Islet of Langerhans (tissue), 1 donor: ENCODE data around the gene NKD2.
"Not testable (repeated sequence)": the region's sequence is repeated elsewhere in the genome, so short reads cannot be mapped to it uniquely, and the experiment has no call there.

Experiments
- FAIRE-seq: peaks from one replicate; lab custom pipeline; 2011; peaks lifted over from hg19 to GRCh38; lab: Jason Lieb, UNC

The NKD2 gene

DNA sequence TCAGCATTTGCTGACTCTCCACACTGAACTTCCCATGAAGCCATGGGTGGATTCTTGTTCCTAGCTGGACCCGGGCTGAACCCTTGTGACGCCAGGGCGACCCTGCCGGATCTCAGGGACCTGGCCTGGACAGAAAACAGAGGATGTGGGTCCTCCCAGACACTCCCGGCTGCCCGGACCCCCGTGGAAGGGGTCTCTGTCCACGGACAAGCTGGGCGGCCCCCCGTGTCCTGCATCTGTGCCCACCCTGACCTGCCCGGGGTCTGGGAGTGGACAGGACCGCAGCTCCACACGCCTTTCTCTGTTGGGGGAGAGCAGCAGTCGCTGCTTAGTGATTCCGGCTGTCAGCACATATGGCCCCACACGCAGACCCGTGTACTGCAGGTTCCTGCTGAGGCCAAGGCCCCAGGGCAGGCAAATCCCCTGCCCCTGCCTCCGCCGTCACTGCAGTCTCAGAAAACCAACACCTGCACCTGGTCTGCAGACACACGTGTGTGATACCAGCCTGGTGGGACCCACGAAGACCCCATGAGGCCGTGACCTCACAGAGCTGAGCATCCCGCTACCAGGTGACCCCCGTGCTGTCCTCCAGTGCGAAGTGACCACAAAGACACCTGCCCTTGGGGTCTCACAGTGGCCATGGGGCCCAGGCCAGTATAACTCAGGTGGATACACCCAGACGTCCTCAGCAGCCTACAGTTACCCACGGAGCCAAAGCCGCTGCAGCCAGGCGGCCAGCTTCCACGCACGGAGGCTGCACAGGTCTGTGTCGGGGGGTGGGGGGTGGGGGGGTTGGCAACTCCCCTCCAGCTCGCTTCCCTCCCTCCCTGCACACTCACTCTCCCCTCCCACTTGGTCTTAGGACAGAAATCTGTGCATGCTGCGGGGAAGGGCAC is 50.6 kb downstream of the NKD2 start:
- FAIRE-seq, result no peak

DNA sequence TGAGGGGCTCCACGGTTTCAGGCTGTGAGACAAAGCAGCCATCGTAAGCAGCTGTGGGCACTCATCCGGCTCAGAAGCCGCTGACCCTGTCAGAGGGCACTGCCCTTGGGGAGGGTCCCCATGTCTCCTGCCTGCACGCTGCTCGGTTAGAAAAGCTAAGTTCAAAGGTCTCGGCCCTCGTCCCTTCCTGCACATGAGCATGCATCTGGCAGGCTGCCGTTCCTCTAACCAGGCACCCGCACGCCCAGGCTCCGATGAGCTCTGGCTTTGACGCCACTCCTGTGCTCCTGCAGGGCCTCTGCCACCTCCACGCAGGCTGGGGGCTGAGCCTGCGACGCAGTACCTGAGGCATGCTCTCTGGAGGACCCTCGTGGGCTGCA is 51.3 kb downstream of the NKD2 start:
- FAIRE-seq, result no peak

DNA sequence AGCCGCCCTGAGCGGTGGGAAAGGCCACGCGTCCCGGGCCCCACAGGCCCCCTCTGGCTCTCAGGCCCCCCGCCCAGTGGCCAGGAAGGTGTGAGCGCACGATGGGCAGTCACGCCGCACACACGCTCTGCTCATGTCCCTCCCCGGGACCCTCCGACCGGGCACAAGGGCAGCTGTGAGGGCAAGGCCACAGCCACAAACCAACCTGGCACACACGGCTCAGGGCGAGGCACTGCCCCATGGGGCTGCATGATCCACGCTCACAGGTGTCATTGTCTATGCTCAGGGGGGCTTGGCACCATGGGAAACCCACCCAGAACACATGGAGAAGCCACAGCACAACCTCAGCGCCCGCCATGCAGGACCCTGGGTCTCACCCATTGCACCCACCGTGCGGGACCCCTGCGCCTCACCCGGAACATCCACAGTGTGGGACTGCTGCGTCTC is 52.0 kb downstream of the NKD2 start:
- no peak for FAIRE-seq

DNA sequence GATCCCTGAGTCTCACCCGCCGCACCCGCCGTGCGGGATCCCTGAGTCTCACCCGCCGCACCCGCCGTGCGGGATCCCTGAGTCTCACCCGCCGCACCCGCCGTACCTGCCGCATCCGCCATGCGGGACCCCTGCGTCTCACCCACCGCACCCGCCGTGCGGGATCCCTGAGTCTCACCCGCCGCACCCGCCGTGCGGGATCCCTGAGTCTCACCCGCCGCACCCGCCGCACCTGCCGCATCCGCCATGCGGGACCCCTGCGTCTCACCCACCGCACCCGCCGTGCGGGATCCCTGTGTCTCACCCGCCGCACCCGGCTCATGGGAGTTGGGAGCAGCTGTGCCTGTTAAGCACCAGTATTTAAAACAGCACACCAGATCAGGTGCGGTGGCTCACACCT is 52.7 kb downstream of the NKD2 start:
- not testable (repeated sequence) for FAIRE-seq

DNA sequence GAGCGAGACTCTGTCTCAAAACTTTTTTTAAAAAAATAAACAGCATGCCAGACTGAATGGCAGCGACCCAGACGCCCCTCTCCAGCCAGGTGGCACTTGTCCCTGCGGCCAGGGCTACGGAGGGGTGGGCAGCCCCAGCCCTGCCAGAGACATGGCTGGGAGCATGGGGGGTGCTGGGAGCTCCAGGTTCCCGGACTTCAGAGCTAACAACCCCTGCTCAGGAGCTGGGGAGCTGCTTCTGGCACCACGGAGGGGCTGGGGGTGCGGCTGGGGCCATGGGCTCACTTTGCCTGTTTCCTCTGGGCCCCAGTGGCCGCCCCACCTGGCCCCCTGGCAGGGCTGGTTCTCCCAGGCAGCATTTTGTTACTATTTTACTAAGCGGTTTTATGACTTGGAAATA is 53.3 kb downstream of the NKD2 start:
- FAIRE-seq, result no peak

DNA sequence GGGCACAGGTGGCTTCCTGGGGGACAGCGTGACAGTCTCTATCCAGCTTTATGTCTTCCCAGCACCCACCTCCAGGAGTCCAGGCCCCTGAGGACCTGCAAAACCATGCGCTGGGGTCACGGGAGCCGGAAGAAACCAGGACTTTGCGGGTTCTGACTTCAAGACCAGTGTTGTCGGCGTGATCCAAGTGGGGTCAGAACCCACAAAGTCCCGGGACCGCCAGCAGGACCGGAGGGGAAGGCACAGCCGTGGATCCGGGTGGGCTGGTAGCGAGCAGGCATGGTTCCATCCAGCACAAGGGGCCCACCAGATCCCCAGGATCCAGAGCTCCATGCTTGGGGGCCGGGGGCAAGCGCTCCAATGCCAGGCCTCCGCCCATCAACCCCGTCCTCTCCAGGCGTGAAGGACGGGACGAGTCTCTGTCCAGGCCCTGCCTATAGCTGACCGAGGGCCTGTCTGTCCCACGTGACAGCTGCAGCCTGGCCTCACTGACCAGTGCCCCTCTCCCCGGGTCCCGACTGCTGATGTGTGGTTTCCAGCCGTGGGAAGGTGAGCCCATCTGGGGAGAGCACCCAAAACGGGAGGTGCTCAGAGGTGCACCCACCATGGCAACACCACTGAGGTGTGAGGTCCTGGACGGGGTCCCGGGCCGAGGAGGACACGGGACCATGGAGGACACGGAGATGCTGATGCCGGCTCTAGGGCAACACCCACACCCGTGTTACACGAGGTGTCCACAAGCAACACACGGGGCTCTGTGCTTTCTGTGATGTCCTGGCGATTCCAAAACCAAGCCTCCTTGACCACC is 54.4 kb downstream of the NKD2 start:
- no peak for FAIRE-seq

DNA sequence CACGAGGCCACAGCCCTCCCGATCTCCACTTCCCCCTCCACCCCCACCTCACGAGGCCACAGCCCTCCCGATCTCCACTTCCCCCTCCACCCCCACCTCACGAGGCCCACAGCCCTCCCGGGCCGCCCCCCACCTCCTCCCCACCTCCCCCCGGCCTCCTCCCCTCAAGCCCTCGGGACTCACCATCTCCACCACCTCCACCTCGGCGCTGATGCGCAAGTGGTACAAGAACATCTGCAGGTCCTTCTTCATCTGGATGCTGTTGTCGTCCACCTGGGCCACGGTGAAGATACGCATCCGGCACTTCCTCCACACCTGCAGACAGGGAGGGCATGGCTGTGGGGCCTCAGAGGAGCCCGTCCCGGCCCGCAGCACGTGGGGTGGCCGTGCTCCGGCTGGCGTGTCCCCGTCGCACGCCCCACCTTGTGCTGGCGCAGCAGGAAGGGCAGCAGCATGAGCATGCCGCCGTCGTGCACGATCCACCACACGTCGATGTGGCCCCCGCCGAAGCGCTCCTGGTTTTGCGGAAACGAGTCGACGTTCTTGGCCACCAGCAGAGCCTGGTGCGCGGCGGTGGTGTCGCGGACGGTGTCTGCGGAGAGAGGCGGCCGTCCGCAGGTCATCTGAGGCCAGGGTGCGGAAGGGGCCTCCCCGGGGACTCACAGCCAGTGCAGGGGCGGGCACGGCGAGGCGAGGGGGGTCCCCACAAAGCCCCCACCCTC is 55.2 kb downstream of the NKD2 start:
- FAIRE-seq, result no peak

DNA sequence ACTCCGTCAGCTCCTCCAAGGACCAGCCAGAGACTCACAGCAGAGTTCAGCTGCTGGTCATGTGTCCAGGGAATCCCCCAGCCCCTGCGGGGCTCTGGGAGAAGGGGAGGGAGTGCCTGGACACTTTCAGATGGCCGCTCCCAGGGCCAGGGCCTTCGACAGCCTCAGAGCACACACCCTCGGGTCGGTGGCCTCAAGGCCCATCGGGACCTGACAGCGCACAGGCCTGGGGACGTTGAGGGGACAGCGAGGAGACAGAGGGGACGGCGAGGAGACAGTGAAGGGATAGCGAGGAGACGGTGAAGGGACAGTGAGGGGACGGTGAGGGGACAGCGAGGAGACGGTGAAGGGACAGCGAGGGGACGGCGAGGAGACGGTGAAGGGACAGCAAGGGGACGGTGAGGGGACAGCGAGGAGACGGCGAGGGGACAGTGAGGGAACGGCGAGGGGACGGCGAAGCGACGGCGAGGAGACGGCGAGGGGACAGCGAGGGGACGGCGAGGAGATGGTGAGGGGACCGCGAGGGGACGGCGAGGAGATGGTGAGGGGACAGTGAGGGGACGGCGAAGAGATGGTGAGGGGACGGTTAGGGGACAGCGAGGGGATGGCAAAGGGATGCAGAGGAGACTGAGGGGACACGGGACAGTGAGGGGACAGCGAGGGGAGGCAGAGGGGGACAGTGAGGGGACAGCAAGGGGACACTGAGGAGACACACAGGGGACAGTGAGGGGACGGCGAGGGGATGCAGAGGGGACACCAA is 56.0 kb downstream of the NKD2 start:
- no peak for FAIRE-seq

DNA sequence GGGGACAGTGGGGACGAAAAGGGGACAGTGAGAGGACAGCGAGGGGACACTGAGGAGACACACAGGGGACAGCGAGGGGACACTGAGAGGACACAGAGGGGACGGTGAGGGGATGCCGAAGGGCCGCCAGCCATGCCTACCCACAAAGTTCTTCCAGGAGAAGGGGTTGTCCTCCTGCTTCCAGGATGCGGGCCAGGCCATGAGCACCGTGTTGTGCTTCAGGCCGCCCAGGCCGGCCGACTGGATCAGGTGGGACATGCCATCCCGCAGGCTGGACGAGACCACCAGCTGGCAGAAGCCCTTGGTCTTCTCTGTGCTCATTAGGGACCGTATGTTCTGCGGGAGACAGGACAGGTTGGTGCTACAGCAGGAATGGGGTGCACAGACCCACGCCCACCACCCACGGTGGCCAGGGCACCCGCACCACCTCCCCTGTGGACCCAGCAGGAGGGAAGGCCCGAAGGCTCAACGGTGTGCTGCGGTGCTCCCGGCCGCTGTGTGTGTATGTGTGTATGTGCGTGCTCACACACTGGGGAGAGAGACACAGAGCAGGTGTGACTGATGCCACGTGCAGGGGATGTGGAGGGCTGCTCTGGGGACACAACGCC is 56.6 kb downstream of the NKD2 start:
- FAIRE-seq, result no peak

DNA sequence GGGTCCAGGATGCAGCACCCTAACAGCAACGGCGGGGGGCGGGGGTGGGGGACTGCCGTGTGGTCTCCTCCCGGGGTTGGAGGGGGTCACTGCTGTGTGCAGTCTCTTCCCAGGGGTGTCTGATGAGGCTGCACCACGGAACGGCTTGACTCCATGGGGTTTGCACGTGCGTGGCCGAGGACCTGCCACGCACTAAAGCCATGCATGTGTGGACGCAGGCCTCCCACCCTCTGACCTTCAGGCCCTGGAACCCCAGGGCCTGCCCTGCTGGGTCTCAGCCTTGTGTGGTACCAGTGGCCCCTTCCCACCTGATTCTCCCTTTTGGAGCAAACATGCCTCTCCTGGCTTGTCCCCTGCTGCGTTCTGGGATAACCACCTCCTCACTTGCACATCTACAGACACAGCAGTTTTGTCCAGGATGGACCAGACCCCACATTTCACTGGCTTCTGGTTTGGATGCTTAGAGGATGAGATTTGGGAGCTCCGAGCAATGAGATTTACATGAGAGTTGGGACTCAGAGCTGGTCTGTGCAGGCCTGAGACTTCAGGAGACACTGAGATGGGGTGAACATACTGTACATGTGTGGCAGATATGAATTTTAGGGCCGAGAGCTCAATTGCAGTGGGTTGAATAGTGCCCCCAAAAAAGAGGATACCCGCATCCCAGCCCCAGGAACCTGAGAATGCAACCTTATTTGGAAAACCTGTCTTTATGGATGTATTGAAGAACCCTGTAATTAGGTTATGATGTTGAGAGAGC is 57.5 kb downstream of the NKD2 start:
- FAIRE-seq, result no peak

DNA sequence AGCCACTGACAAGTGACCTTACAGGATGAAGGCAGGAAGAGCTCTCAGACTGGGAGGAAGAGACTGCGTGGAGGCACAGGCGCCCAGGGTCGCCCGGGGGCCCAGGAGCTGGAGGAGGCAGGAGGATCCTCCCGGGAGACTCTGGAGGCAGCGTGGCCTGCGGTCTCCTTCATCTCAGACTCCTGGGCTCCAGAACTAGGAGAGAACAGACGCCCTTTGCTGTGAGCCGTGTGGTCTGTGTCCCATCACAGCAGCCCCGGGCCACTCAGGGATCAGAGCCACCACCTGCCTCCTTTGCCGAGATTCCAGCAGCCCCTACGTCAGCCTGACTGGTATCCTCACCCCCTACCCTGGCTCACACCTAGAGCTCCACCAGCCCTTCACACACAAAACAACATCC is 58.1 kb downstream of the NKD2 start:
- FAIRE-seq, result no peak

DNA sequence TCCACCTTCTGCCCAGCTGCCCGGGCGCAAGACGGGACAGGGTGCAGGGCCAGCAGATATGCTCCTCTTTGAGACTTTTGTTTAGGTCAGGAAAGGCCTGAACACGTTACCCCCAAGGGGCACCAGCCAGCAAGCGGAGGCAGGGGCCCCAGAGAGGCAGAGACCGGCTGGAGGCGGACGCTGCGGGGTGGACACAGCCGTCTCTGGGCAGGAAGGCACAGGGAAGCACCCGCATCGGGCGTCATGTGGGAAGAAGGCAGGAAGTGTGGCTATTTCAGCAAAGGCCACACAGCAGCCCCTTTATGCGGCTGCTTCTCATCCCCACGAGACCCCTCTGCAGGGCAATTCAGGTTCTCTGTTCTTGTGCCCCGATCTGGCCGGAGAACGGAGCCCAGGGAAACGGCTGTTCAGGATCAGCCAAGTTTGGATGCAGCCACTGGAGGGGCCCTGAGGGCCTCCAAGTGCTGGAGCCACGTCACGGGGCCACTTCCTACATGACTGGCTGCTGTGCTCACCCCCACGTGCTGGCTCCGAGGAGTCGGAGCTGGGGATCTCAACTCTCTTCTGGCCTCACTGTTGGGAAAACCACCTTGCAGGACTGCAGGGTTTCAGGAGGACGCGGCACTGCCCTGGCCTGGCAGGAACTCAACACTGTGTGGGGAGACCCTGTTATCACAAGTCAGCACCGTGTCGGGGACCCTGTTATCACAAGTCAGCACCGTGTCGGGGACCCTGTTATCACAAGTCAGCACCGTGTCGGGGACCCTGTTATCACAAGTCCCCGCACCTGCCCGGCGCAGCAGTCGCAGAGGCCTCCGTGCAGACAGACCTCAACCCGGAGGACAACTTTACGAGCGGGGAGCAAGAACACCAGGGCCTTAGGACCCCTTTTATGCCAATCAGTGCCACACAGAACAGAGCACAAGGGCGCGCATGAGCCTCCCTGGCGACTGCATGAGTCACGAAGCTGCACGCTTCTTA is 58.8 kb downstream of the NKD2 start:
- FAIRE-seq, result no peak

DNA sequence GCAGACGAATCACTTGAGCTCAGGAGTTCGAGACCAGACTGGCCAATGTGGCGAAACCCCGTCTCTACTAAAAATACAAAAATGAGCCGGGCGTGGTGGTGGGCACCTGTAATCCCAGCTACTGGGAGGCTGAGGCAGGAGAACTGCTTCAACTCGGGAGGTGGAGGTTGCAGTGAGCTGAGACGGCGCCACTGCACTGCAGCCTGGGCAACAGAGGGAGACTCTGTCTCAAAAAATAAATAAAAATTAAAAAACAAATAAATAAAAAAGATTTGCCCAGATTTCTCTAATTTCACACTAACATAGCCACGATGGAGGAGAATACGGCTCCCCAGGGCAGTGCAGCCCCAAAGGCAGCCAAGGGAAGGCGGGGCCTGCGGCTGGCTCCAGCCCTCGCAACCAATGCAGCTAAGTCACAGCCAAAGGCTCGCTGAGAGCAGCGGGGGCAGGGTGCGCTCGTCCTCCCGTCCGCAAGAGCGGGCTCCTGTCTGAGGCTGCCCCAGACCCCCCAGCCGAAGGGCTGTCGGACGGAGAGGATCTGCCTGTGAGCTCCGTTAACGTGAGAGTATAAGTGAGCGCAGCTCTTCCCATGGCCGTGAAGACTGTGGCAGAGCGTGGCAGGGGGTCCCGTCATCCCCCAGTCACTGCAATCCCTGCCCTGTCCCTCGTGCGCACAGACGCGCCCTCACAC is 59.7 kb downstream of the NKD2 start:
- FAIRE-seq, result no peak

DNA sequence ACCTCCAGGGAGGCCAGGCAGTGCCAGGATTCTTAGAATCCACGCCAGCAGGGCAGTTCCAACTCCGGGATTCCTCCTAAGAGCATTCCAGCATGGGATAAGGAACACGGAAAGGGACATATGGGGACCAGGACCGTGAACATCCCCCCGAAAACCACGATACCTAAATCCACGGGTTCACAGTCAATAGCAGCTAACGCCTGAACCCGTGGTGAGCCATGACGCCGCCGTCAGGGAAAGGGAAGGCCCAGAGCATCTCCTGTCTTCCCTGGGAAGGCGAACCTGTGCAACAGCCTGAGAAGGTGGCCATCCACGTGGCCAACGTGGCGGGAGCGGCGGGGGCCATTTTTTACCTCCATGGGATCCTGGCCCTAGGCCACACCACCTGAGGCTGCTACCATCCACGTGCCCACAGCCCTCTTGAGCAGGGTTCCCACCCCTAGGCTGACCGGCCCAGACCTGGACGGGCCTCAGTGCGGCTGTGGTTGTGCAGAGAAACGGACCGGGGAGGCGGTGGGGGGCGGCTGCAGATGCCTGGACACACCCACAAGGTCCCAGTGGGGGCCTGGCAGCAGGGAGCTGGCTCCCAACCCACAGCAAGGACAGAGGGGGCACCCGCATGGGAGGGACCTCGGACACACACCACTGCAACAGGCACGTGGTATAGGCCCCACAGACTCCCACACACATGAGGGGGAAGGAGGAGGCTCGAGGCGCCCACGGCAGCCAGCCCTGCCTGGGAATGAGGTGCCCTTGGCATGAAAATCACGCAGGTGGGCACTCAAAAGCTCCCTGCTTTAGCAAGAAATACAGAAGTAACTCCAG is 60.5 kb downstream of the NKD2 start:
- FAIRE-seq, result no peak

DNA sequence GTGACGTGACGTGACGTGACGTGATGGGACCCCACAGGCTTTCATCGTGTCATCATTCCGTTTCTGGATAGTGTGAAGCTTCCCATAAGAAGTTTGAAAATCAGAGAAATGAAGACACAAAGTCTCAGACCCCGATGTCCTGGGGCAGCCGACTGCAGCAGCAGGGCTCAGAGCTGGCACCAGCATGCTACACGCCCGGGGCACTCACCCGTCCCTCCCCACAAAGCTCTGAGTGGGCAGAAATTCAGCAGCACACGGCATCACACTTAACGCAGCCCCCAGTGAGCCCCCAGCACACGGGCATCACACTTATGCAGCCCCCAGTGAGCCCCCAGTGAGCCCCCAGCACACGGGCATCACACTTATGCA is 61.1 kb downstream of the NKD2 start:
- no peak for FAIRE-seq

DNA sequence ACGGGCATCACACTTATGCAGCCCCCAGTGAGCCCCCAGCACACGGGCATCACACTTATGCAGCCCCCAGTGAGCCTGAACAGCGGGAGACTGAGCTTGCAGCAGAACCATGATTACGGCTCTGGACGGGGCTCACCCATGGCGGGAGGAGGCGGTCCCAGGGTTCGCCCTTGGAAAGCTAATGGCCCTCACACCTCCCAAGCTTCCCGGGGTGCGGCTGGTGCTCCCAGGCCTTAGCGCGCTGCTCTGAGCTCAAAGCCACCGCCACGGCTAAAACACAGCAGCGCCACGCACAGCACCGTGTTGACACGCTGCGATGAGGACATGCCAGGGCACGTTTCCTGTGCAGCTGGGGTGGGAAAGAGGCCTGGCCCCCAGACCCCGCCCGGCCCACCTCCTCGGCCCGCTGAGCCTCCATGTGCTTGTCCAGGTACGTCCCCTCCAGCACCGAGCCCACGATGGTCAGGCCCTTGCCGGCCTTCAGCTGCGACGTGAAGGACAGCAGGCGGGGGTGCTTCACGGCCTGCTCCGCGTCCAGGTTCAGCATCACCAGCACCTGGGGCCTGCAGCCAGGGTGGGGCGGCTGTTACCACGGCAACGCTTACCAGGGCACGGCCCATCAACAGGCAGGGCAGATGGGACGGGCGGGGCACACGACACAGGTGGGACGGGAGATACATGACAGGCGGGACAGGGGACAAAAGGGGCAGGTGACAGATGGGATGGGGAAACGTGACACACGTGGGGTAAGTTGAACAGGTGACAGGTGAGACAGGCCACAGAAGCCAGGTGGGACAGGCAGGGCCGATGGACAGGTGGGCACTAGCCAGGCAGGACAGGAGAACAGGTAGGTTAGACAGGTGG is 64.9 kb downstream of the NKD2 start:
- FAIRE-seq, result no peak

DNA sequence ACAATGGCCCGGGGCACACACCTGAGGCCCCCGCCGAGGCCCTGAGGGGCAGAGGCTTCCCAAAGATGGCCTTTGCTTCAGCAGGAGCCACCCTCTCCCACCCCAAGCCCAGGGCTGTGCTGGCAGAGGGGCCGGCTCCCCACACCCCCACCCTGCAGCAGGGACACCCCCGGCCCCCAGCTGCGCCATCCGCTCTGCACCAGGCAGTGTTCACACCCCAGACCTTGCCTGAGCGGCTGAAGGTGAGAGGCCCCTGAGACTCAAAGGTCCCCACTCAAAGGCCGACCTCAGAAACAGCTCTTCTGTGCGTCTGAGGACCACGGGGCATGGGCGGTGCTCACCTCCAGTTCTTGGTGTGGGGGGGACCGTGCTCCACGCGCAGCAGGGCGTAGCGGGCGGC is 65.6 kb downstream of the NKD2 start:
- FAIRE-seq, result no peak
